ENCODE results near the gene FAM120A. TPM values are rescaled to one million over a fixed set of nuclear protein-coding genes. Genes with fewer than 3 reads are reported as not detected.
A peak's percentile ranks its signal among the peaks of the same experiment; 100 is the strongest.

Gene FAM120A
- total and polyA plus RNA-seq, 9 of the 15 experiments (the other 6 are each of a cell fraction or from before 2014, with no cell fraction given), result 8.7 to 71.0 (median 42.2) TPM

GRCh38 chr9:93575796-93576257, 124.3 kb downstream of the FAM120A start (continued):
- TF ChIP-seq ZMIZ1 (IDR thresholded peaks at IDR 0.05; ENCODE audit: low read depth in 2 of 2, low read length in 2 of 2) (peak in 1 of 2 experiments; percentile 33; a peak in 1 of 4 replicates), POLR2AphosphoS5 (IDR thresholded peaks at IDR 0.05; ENCODE audit: control insufficient read depth, insufficient read depth, low read depth, low read length) (peak; percentile 29; the same call in 1 of the 2 replicates), CBX1 (IDR thresholded peaks at IDR 0.05; ENCODE audit: low read depth) (peak; percentile 23; the same call in 1 of the 2 replicates), RBFOX2 (IDR thresholded peaks at IDR 0.05; ENCODE audit: low read depth, low read length) (peak; percentile 72), LCOR (CRISPR knock-in tag; IDR thresholded peaks at IDR 0.05) (peak; percentile 66; the same call in 1 of the 2 replicates), PHF8 (IDR thresholded peaks at IDR 0.05; ENCODE audit: borderline replicate concordance, low read length) (peak; percentile 66; the same call in 1 of the 2 replicates), TAF1 (IDR thresholded peaks at IDR 0.05; ENCODE audit: control insufficient read depth, extremely low read depth, insufficient read depth, low read length, severe bottlenecking) (peak; percentile 48), EP400 (IDR thresholded peaks at IDR 0.05) (peak; percentile 41; the same call in 1 of the 2 replicates), POLR2A (conservative IDR thresholded peaks at IDR 0.05) (peak; percentile 71), POLR2B (IDR thresholded peaks at IDR 0.05; ENCODE audit: low read depth, partially characterized antibody) (peak; percentile 30), POLR2G (IDR thresholded peaks at IDR 0.05; ENCODE audit: low read depth, low read length) (peak; percentile 79), PRDM10 (IDR thresholded peaks at IDR 0.05; ENCODE audit: partially characterized antibody) (peak; percentile 73), MIER1 (IDR thresholded peaks at IDR 0.05; ENCODE audit: low read depth) (0 out of 2 replicates have a peak, but pooled peaks have one; percentile 26), KDM5B (IDR thresholded peaks at IDR 0.05; ENCODE audit: insufficient replicate concordance, low read depth, low read length) (peak; percentile 86), MXD1 (CRISPR knock-in tag; IDR thresholded peaks at IDR 0.05; ENCODE audit: borderline replicate concordance, poor library complexity, severe bottlenecking) (no peak), ZNF212 (CRISPR knock-in tag; IDR thresholded peaks at IDR 0.05) (no peak), MTF1 (CRISPR knock-in tag; IDR thresholded peaks at IDR 0.05; ENCODE audit: borderline replicate concordance) (no peak), PURB (CRISPR knock-in tag; IDR thresholded peaks at IDR 0.05; ENCODE audit: low read depth) (no peak), ZNF511 (CRISPR knock-in tag; IDR thresholded peaks at IDR 0.05) (0 out of 2 replicates have a peak, but pooled peaks have one; percentile 42)
